Stimulated activated naive CD8-positive, alpha-beta T cell treated with anti-CD3 and anti-CD28 coated beads, Interleukin-15, amount 100 ng/mL, for 72 hours (primary cell): ENCODE results near the gene PARVB.

Experiments
- ATAC-seq: fragments of 150-1000 bp; cut with Tn5 transposase; 2 replicates; pipeline ENCODE4 v1.10.0; 2021; ENCODE audit warnings: mild to moderate bottlenecking, moderate library complexity
- DNase-seq, 2 donors: peaks; one replicate each; pipeline ENCODE4 v3.0.0; 2021 to 2022
- H3K27ac Mint-ChIP-seq, 2 donors: one replicate each; pipeline ENCODE4 v1.8.0; 2022; ENCODE audit warnings: mild to moderate bottlenecking in 2 of 2, mixed read lengths in 2 of 2, moderate library complexity in 2 of 2
- H3K27me3 Mint-ChIP-seq: one replicate; pipeline ENCODE4 v1.8.0; 2022; ENCODE audit warnings: mixed read lengths
- H3K4me1 Mint-ChIP-seq: one replicate; pipeline ENCODE4 v1.8.0; 2022; ENCODE audit warnings: mild to moderate bottlenecking, mixed read lengths
- H3K4me3 Mint-ChIP-seq, 2 donors: one replicate each; pipeline ENCODE4 v1.8.0; 2022; ENCODE audit warnings: mild to moderate bottlenecking in 2 of 2, mixed read lengths in 2 of 2, moderate library complexity in 1 of 2
- H3K9me3 Mint-ChIP-seq, 2 donors: one replicate each; pipeline ENCODE4 v1.8.0; 2022; ENCODE audit warnings: mixed read lengths in 2 of 2

PARVB gene

GRCh38 chr22:44031158-44031952 is 7.3 kb downstream of the PARVB start:
- Mint-ChIP-seq H3K9me3 (no peaks in the 10 kb centered on the region), H3K4me3 (peak overlapping the region in 1 of 2 donors; percentile 26), H3K27me3 (peaks cover 2% of the 10 kb centered on the region), H3K27ac (no peak overlapping the region), H3K4me1 (peaks cover 50% of the 10 kb centered on the region)
- ATAC-seq (peak; percentile 28), DNase-seq (no peak)

- Mint-ChIP-seq H3K27me3 (no peaks in the 10 kb centered on the region), H3K4me1 (peaks cover 42% of the 10 kb centered on the region), H3K27ac (no peak overlapping the region), H3K9me3 (no peaks in the 10 kb centered on the region), H3K4me3 (no peak overlapping the region)
- ATAC-seq (no peak), DNase-seq (no peak)
Observed at GRCh38 chr22:44032126-44032730, 8.1 kb downstream of the PARVB start.

GRCh38 chr22:44033287-44033686 is 9.2 kb downstream of the PARVB start:
- Mint-ChIP-seq H3K4me3 (no peak overlapping the region), H3K27ac (no peak overlapping the region), H3K27me3 (peaks cover 6% of the 10 kb centered on the region), H3K9me3 (no peaks in the 10 kb centered on the region), H3K4me1 (peaks cover 33% of the 10 kb centered on the region)
- DNase-seq (no peak), ATAC-seq (no peak)

GRCh38 chr22:44033694-44034093 is 9.6 kb downstream of the PARVB start:
- H3K27ac Mint-ChIP-seq = no peak overlapping the region
- ATAC-seq = no peak
- H3K4me1 Mint-ChIP-seq = peaks cover 29% of the 10 kb centered on the region

GRCh38 chr22:44037519-44038375 is 13.6 kb downstream of the PARVB start:
- no peak for ATAC-seq
- no peak for DNase-seq
- H3K27ac Mint-ChIP-seq = no peak overlapping the region
- H3K4me3 Mint-ChIP-seq = no peak overlapping the region
- H3K9me3 Mint-ChIP-seq = no peaks in the 10 kb centered on the region
- H3K4me1 Mint-ChIP-seq = peaks cover 20% of the 10 kb centered on the region
- peaks cover 14% of the 10 kb centered on the region for H3K27me3 Mint-ChIP-seq

More at GRCh38 chr22:44033694-44034093, 9.6 kb downstream of the PARVB start:
- peaks cover 11% of the 10 kb centered on the region for H3K27me3 Mint-ChIP-seq
- H3K4me3 Mint-ChIP-seq = no peak overlapping the region
- H3K9me3 Mint-ChIP-seq = no peaks in the 10 kb centered on the region
- DNase-seq = no peak

- Mint-ChIP-seq H3K4me1 (peaks cover 24% of the 10 kb centered on the region), H3K4me3 (no peak overlapping the region), H3K27ac (no peak overlapping the region), H3K27me3 (peaks cover 14% of the 10 kb centered on the region), H3K9me3 (no peaks in the 10 kb centered on the region)
- DNase-seq (no peak), ATAC-seq (peak; percentile 45)
Observed at GRCh38 chr22:44039566-44040171, 15.6 kb downstream of the PARVB start.

GRCh38 chr22:44042249-44043218 is 18.4 kb downstream of the PARVB start:
- H3K9me3 Mint-ChIP-seq = no peaks in the 10 kb centered on the region
- no peak overlapping the region for H3K4me3 Mint-ChIP-seq
- ATAC-seq (no peak), DNase-seq (no peak)
- peaks cover 22% of the 10 kb centered on the region for H3K27me3 Mint-ChIP-seq
- no peak overlapping the region for H3K27ac Mint-ChIP-seq
- H3K4me1 Mint-ChIP-seq = peaks cover 33% of the 10 kb centered on the region

- Mint-ChIP-seq H3K27ac (no peak overlapping the region), H3K4me1 (peaks cover 42% of the 10 kb centered on the region), H3K4me3 (no peak overlapping the region), H3K27me3 (peaks cover 17% of the 10 kb centered on the region), H3K9me3 (no peaks in the 10 kb centered on the region)
- ATAC-seq = no peak
- DNase-seq = no peak
Observed at GRCh38 chr22:44045145-44045544, 21.0 kb downstream of the PARVB start.

- DNase-seq = no peak
- no peak overlapping the region for H3K4me3 Mint-ChIP-seq
- H3K27ac Mint-ChIP-seq = no peak overlapping the region
- peaks cover 29% of the 10 kb centered on the region for H3K27me3 Mint-ChIP-seq
- no peaks in the 10 kb centered on the region for H3K9me3 Mint-ChIP-seq
- no peak for ATAC-seq
- H3K4me1 Mint-ChIP-seq = peaks cover 53% of the 10 kb centered on the region
Observed at GRCh38 chr22:44046485-44047141, 22.5 kb downstream of the PARVB start.

GRCh38 chr22:44047891-44048301 is 23.8 kb downstream of the PARVB start:
- peaks cover 42% of the 10 kb centered on the region for H3K4me1 Mint-ChIP-seq
- no peaks in the 10 kb centered on the region for H3K9me3 Mint-ChIP-seq
- ATAC-seq = no peak
- no peak for DNase-seq
- H3K27me3 Mint-ChIP-seq = peaks cover 29% of the 10 kb centered on the region
- no peak overlapping the region for H3K27ac Mint-ChIP-seq
- peak overlapping the region in 1 of 2 donors; percentile 13 for H3K4me3 Mint-ChIP-seq

- ATAC-seq (no peak), DNase-seq (no peak)
- Mint-ChIP-seq H3K4me1 (peaks cover 41% of the 10 kb centered on the region), H3K27ac (peak overlapping the region in 1 of 2 donors; percentile 48), H3K4me3 (no peak overlapping the region), H3K27me3 (peaks cover 29% of the 10 kb centered on the region), H3K9me3 (no peaks in the 10 kb centered on the region)
Observed at GRCh38 chr22:44049486-44050231, 25.6 kb downstream of the PARVB start.

- H3K4me3 Mint-ChIP-seq = no peak overlapping the region
- H3K27ac Mint-ChIP-seq = peak overlapping the region; percentile 0 to 93
- peaks cover 41% of the 10 kb centered on the region for H3K4me1 Mint-ChIP-seq
- peaks cover 29% of the 10 kb centered on the region for H3K27me3 Mint-ChIP-seq
- H3K9me3 Mint-ChIP-seq = no peaks in the 10 kb centered on the region
- ATAC-seq (no peak), DNase-seq (no peak)
Observed at GRCh38 chr22:44050766-44051355, 26.8 kb downstream of the PARVB start.

GRCh38 chr22:44051358-44051757 is 27.3 kb downstream of the PARVB start:
- peaks cover 29% of the 10 kb centered on the region for H3K27me3 Mint-ChIP-seq

More at GRCh38 chr22:44051358-44051757, 27.3 kb downstream of the PARVB start:
- Mint-ChIP-seq H3K27ac (peak overlapping the region in 1 of 2 donors; percentile 29), H3K4me1 (peaks cover 41% of the 10 kb centered on the region), H3K9me3 (no peaks in the 10 kb centered on the region), H3K4me3 (no peak overlapping the region)
- no peak for DNase-seq
- ATAC-seq = no peak
